DND-41 (cell line): ENCODE results near the gene SGO2.

ENCODE experiments used
- ATAC-seq: fragments of 200-7000 bp; cut with Tn5 transposase; 3 replicates; pipeline ENCODE4 v1.9.1; 2021; ENCODE audit warnings: low read depth; ENCODE audit not compliant: insufficient read depth
- DNase-seq: peaks from one replicate; pipeline ENCODE4 v3.0.0-alpha.2; 2020
- H2AFZ ChIP-seq: 2 replicates; pipeline ENCODE4 v1.6.0; 2012; ENCODE audit warnings: low read depth, low read length
- H3K27ac ChIP-seq: 2 replicates; pipeline ENCODE4 v1.5.1; 2012; ENCODE audit warnings: low read length, inconsistent platforms
- H3K27me3 ChIP-seq: fragments of 200-600 bp; sonication (generic); 2 replicates; pipeline ENCODE4 v1.6.0; 2012; ENCODE audit warnings: low read length, mild to moderate bottlenecking, inconsistent platforms; ENCODE audit not compliant: insufficient read depth, poor library complexity
- H3K36me3 ChIP-seq: 2 replicates; pipeline ENCODE4 v1.5.1; 2012; ENCODE audit warnings: low read length, inconsistent platforms; ENCODE audit not compliant: insufficient read depth
- H3K4me1 ChIP-seq: 2 replicates; pipeline ENCODE4 v1.5.1; 2012; ENCODE audit warnings: mild to moderate bottlenecking, low read length; ENCODE audit not compliant: insufficient read depth
- H3K4me2 ChIP-seq: 2 replicates; pipeline ENCODE4 v1.6.0; 2012; ENCODE audit warnings: mild to moderate bottlenecking, moderate library complexity, low read length, inconsistent platforms; ENCODE audit not compliant: insufficient read depth
- H3K4me3 ChIP-seq, 2 experiments: fragments of 200-600 bp in 1 of 2; shearing (Covaris generic) in 1 of 2; 2 replicates each; pipeline ENCODE4 v1.5.1; 2012 to 2016; ENCODE audit warnings: inconsistent platforms in 2 of 2, low read length in 2 of 2, mild to moderate bottlenecking in 2 of 2, low read depth in 1 of 2, moderate library complexity in 1 of 2
- H3K79me2 ChIP-seq: 2 replicates; pipeline ENCODE4 v1.6.0; 2012; ENCODE audit warnings: low read length, inconsistent platforms; ENCODE audit not compliant: insufficient read depth
- H3K9ac ChIP-seq: 2 replicates; pipeline ENCODE4 v1.6.0; 2012; ENCODE audit warnings: low read depth, mild to moderate bottlenecking, inconsistent platforms, low read length, moderate library complexity
- H3K9me3 ChIP-seq: 2 replicates; pipeline ENCODE4 v1.5.1; 2012; ENCODE audit warnings: low read length, moderate library complexity, mild to moderate bottlenecking, inconsistent platforms; ENCODE audit not compliant: insufficient read depth, severe bottlenecking
- H4K20me1 ChIP-seq: 2 replicates; pipeline ENCODE4 v1.6.0; 2012; ENCODE audit warnings: low read length; ENCODE audit not compliant: insufficient read depth
- EZH2 ChIP-seq: IDR thresholded peaks from 3 replicates; pipeline ENCODE4 v1.6.1; 2012; ENCODE audit warnings: borderline replicate concordance, low read depth, mild to moderate bottlenecking, moderate library complexity, low read length, inconsistent platforms; ENCODE audit not compliant: severe bottlenecking
- TF ChIP-seq, protein P1 (sequence below): IDR thresholded peaks from 2 replicates; pipeline ENCODE4 v1.5.1; 2012; ENCODE audit warnings: borderline replicate concordance, low read length, moderate library complexity, mild to moderate bottlenecking; ENCODE audit not compliant: poor library complexity, severe bottlenecking; ENCODE audit errors: extremely low read depth

The SGO2 gene

GRCh38 chr2:200591308-200591707 lies 65.3 kb downstream of the SGO2 start:
- no peaks in the 10 kb centered on the region for H3K27me3 ChIP-seq
- no peak for ATAC-seq
- H3K9me3 ChIP-seq = no peaks in the 10 kb centered on the region
- H4K20me1 ChIP-seq = no peaks in the 10 kb centered on the region
- H3K79me2 ChIP-seq = no peaks in the 10 kb centered on the region
- no peak overlapping the region for H3K4me2 ChIP-seq
- TF ChIP-seq, protein P1, sequence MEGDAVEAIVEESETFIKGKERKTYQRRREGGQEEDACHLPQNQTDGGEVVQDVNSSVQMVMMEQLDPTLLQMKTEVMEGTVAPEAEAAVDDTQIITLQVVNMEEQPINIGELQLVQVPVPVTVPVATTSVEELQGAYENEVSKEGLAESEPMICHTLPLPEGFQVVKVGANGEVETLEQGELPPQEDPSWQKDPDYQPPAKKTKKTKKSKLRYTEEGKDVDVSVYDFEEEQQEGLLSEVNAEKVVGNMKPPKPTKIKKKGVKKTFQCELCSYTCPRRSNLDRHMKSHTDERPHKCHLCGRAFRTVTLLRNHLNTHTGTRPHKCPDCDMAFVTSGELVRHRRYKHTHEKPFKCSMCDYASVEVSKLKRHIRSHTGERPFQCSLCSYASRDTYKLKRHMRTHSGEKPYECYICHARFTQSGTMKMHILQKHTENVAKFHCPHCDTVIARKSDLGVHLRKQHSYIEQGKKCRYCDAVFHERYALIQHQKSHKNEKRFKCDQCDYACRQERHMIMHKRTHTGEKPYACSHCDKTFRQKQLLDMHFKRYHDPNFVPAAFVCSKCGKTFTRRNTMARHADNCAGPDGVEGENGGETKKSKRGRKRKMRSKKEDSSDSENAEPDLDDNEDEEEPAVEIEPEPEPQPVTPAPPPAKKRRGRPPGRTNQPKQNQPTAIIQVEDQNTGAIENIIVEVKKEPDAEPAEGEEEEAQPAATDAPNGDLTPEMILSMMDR = no peak
- TF ChIP-seq EZH2 = no peak
- H3K4me3 ChIP-seq = no peak overlapping the region
- no peak overlapping the region for H3K9ac ChIP-seq
- H3K36me3 ChIP-seq = no peaks in the 10 kb centered on the region
- H3K27ac ChIP-seq = no peak overlapping the region
- DNase-seq = no peak
- no peaks in the 10 kb centered on the region for H3K4me1 ChIP-seq
- H2AFZ ChIP-seq = no peak overlapping the region

DNA sequence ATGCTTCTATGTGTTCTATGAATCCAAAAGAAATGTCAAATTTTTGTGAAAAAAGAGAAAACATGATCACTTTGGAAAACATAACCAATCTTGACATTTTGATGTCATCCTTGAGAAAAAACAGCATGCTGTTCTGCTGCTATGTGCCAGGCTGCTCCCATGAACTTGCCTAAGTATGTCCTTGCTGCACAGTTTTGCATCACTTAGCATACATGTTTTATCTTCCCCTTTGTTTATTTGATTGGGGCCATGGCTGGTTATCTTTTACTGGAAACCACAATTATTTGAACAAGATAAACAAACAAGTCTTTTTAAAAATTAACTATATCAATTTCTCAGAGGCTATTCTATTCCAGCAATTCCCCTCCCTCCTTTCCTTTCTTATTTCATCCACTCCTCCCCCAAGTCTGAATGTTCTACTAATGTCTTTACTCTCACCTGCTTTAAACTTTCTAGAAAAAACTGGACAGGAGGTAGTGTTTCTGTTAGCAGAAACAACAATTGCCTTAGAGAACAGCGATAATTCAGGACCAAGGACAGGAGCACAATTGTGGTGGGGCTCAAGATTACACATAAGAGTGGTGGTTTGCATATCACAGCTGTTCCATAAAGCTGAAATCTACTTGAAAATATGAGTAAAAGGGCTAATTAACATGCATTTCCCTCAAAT lies 66.5 kb downstream of the SGO2 start:
- DNase-seq (peak; percentile 19), ATAC-seq (peak; percentile 70; the same call in 1 of the 3 replicates)
- no peak for TF ChIP-seq EZH2
- TF ChIP-seq, protein P1 = no peak
- no peak overlapping the region for H3K9ac ChIP-seq
- H2AFZ ChIP-seq = no peak overlapping the region
- H3K4me2 ChIP-seq = no peak overlapping the region
- no peak overlapping the region for H3K27ac ChIP-seq
- H3K27me3 ChIP-seq = peaks cover 5% of the 10 kb centered on the region
- no peak overlapping the region for H3K4me3 ChIP-seq
- H4K20me1 ChIP-seq = no peaks in the 10 kb centered on the region
- H3K79me2 ChIP-seq = no peaks in the 10 kb centered on the region
- H3K9me3 ChIP-seq = no peaks in the 10 kb centered on the region
- no peaks in the 10 kb centered on the region for H3K4me1 ChIP-seq
- no peaks in the 10 kb centered on the region for H3K36me3 ChIP-seq

DNA sequence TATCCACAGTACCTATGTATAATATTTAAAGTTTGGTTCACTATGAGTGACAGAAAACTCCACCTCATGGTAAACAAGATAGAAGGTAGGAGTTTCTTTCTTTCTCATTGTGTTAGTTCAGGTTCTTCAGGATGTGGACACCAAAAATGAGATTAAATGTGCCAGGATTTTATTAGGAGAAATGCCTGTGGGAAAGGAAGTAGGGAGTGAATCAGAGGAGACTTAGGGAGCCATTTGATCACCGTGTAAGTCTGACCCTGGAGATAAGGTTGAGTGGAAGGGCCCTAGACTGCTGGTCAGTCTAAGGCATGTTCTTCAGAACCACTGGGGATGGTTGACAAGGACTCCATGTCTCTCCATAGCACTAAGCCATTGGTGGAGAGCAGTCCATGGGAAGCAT lies 67.9 kb downstream of the SGO2 start:
- Histone ChIP-seq H3K4me3 (no peak overlapping the region), H3K4me2 (no peak overlapping the region), H3K36me3 (no peaks in the 10 kb centered on the region), H4K20me1 (no peaks in the 10 kb centered on the region), H3K27me3 (peaks cover 7% of the 10 kb centered on the region), H2AFZ (no peak overlapping the region), H3K4me1 (no peaks in the 10 kb centered on the region), H3K27ac (no peak overlapping the region), H3K9me3 (no peaks in the 10 kb centered on the region), H3K9ac (no peak overlapping the region), H3K79me2 (no peaks in the 10 kb centered on the region)
- DNase-seq (no peak), ATAC-seq (no peak)
- TF ChIP-seq, protein P1 = no peak
- no peak for TF ChIP-seq EZH2
